Lung microvascular endothelial cell (primary cell): ENCODE results near the gene MYT1. TPM values are rescaled to one million over a fixed set of nuclear protein-coding genes. Genes with fewer than 3 reads are reported as not detected.
A peak's percentile ranks its signal among the peaks of the same experiment; 100 is the strongest.

Experiments
- DNase-seq, 2 donors: peaks; one replicate each; pipeline versions ENCODE4 v3.0.0 to v3.0.0-alpha.2; 2010; ENCODE audit warnings: low read depth in 2 of 2
- total RNA-seq: library from RNA; depleted of rRNA; stranded (reverse); fragments of >200 nt; gene quantifications from 2 replicates; pipeline ENCODE4 v1.2.1, GENCODE V29; 2014

MYT1 gene
- total RNA-seq, 1 donor from 2014 or later = under 0.01 TPM

DNA sequence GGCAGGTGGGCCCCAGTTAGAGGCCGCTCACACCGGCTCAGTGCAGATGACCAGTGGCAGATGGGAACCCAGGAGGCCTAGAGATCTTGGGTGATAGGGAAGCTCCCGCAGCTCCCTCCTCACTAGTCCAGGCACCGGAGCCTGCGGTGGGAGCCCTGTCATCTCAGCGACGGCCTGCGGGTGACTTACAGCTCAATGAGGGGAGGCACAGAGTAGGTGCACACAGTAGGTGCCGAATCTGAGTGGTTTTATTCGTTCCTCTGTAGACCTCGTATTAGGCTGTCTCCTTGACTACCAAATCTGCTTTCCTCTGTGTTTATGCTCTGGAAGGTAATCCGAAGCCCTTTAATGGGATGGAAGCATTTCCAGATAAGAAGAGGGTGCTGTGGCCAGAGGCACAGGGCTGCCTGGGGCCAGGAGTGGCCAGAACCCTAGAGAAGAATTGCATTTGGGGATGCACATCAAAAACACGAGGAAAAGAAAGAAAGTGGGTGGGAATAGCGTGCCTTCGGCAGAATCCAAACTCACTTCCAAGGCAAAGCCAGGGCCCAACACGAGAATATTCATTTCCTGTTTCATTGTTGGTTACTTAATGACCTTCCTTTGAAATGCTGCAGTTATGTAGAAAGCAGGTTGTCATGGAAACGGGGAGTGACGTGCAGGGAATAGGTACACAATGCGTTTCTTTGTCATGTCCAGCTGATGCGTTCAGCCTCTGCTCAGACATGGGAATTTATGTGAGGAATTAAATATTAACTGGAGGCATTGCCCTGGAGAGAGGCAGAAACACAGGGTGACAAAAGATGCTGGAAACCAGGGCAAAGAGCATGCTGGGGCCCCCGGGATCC is 24.7 kb downstream of the MYT1 start:
- peak; percentile 79 to 98 for DNase-seq

DNA sequence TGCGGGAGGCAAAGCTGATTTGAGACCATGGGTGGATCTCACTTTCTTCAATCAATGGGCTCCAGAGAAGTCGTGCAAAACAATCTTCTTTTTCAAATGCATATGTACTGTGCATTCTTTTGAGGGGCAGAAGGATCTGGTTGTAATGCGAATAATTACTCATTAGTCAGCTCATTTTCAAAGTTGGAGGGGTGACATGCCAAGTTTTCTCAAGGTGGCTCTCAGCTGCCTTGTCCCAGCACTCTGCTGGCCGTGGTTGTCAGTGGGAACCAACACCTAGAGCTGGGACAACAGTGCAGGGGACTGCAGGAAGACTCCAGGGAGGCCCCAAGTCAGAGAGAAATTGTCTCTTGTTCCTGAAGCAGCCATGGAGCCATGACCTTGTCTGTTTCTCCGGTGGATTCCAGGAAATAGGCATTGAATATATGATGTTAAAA is 25.3 kb downstream of the MYT1 start:
- no peak for DNase-seq

DNA sequence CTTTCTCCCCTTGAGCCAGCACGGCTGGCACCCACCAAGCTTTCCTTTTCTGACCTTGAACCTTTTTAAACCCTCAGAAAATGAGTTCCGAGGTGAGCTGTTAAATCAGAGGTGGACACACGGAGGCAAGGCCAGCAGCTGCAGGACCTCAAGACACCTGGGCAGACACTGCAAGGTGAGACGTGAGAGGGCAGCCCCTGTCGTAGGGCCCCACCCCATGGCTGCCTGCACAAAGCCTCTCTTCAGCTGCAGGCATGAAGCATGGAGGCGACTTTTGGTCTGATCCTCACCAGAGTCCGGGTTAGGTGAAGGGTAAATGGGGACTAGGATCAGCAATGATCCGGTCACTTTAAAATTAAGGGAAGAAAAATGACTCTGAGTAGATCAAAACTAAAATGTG is 25.7 kb downstream of the MYT1 start:
- DNase-seq = no peak

DNA sequence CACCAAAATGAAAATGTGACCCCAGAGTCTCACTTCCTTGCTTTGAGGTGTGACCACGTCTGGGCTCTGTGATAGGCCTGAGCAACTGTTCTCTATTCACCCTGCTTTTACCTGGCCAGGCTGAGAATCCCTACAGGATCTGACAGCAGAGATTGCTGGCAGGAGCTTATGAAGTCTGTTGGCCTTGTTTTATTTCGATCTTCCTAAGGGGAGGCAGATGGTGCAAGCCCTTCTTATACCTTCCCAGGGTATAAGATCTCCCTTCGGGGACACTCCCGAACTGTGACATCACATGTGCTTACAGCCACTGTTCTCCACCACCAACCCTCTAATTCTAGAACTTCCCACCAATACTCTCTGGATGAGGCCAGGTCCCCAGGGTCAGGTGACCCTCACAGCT is 26.8 kb downstream of the MYT1 start:
- DNase-seq = no peak

DNA sequence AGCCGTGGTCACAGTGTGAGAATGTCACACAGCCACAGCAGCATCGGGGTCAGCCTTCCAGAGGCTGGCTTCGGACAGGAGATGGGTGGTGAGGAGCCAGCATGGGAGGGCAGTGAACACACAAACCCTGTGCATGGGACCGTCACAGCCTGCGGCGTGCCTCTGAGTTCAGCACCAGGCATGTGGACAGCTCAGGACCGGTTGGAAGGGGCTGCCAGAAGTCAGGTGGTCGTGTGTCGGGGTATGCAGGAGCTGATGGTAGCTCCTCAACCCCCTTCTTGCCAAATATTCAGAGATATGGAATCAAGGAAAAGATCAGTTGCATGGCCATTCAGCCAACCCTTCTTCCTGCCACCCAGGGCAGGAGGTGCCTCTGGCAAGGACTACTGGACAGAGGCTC is 28.2 kb downstream of the MYT1 start:
- DNase-seq = peak; percentile 8 to 12

DNA sequence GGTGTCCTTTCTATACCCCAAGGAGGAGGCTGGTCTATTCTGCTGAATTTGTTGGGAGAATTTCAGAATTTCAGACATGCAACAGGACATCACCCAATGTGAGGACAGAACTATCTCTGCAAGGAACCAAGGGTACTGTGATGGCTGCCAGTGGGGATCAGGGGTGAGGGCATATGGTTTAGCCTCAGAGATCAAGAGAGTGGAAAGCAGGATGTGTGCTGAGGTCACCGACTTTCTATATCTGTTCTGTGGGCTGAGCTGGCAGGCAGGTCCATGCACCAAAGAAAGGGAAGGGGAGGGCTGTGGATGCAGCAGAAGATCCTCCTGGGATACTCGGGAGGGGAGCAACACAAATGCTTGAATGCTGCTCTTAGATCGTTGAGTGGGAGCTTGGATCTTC is 28.8 kb downstream of the MYT1 start:
- no peak for DNase-seq

DNA sequence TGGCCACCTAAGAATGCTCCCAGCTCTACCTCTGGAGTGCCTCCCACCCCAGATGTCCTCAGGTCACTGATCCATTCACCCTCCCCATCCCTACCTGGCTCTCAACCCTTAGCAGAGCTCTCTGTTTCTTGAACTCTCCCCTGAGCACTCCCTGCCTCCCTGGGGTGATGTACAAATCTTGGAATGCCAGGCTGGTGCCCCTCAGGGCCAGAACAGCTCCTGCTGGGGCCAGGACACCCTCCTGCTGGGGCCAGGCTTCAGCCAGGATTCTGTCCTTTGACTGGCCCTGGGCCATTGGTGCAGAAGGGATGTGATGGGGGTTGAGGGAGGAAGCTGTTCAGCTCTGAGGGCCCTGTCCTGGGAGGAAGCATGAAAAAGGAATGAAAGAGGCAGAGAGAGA is 30.0 kb downstream of the MYT1 start:
- no peak for DNase-seq

DNA sequence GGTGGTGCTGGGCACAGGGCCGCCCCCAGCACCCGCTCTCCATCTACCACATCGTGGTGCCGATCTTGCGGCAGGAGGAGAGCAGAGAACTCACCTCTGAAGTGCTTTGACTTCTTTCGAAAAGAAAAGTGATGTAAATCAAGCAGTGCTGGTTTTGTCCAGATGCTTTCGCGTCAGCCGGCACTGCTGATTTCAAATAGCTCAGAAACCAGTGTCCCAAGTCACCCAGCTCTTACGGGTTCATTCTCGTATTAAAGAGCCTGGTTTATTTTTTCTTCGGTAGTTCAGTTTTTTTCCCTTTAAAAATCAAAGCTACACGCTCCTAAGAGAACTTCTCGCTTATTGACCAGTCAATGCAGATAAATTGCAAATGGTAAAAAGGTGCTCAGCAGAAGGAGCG is 32.1 kb downstream of the MYT1 start:
- DNase-seq = no peak

DNA sequence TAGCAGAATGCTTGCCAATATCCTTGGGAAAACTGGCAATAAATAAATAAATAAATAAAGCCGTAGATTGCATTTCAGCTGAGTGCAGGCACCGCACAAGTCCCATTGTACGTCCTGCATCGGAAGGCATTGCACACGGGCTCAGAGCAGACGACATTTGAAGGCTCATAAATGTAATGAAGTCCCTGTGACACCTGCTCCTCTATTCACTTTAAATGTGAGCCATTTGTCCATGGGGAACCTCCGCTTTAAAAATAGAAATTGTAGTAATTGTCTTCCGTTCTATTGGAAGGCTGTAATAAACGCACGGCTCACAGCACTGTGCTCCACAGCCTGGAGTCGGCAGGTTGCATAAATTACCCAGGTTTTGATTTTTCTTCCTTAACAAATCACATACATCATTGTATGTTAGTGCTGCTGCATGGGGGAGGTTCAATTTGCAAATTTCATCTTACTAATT is 32.6 kb downstream of the MYT1 start:
- DNase-seq = no peak

DNA sequence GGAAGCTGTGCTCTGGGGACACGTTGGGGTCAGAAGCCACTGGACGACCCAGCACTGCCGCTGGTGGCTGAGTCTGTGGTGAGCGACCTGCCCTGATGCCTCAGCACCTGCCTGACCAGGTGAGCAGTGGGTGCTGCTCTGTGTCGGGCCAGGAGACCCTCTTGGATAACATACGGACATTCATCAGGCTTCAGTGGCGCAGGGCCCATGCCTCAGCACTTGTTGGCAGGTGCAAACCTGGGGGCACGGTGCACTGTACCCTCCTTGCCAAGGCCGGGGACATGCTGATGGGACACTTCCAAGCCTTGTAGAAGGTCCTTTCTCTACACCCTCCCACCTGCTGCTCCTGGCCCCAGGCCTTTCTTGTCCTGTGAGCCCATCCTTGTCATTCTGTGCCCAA is 34.1 kb downstream of the MYT1 start:
- DNase-seq = no peak

DNA sequence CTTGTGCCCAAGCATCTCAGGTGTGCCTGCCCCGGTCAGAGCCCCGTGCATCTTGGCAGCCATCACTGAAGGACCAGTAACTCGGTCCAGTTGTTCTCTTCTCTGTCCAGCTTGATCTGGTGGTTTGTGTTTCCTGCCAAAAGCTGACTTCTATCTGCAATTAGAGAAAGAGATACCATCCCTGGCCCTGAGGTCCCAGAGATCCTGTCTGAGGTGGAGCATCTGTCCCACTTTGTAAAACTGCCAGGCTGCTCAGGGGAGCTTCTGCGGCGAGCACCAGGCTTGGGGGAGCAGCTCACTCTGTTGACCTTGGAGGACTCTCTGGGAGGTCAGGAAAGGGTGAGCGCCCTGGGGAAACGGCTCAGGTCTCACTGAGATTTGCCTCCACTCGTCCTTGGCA is 35.1 kb downstream of the MYT1 start:
- DNase-seq = no peak

DNA sequence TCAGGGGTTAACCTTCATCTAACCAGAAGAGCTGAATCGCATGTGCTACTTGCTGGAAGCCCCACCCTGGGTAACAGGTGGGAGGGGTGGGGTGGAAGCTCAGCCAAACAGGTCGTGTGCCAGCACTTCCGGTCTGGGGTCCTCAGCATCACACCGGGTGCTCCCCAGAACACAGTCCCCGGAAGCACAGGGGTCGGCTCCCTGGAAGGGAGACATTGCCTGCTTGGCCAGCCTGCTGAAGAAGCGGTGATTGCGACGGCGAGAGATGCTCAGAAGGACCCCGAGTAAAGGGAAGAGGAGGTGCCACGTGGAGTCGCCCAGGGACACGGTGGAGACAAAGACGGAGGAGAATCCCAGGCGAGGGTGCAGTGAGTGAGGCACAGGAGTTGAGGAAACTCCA is 36.5 kb downstream of the MYT1 start:
- no peak for DNase-seq

DNA sequence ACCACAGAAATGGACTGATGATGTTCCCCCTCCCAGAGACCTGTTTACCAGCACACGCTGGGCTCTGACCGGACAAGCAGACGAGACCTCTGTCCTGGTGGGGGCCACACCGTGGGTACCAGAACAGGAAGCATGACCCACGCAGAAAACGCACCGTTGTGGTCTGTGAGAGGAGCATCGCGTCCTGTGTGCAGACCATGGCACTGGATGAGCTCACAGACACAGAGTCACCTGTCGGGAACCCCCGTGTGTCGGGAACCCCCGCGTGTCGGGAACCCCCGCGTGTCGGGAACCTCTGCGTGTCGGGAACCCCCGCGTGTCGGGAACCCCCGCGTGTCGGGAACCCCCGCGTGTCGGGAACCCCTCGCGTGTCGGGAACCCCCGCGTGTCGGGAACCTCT is 37.4 kb downstream of the MYT1 start:
- DNase-seq = no peak

DNA sequence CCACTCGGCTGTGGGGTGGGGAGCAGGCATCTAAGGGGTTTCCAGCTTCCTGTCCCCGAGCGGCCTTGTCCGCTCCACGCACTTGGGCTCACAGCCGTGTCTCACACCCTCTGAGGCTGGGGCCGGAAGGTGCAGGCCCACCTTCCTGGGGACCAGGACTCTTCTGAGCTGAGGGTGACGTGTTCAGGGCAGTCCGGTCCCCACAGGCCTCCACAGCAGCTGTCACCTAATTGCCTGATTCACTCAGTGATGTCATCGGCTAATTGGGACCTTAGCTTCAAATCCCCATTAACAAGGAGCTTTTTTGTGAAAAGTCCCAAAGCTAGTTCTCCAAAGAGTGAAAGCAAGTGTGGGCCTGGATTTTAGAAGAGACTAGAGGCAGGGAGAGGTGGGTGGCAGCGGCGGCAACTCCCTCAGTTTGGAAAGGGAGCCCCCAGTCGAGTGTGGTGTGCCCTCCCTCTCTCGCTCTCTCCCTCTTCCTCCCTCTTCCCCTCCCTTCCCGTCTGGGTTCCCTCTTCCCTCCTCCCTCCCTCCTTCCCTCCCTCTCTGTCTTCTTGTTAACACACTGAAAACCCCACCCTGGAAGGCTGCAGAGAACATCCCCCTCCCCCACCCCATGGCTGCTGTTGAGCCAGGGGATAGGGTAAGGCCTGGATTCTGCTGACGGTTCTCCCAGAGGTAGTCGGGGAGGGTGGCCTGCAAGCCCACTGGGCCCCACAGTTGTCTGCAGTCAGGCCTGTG is 39.0 kb downstream of the MYT1 start:
- no peak for DNase-seq

DNA sequence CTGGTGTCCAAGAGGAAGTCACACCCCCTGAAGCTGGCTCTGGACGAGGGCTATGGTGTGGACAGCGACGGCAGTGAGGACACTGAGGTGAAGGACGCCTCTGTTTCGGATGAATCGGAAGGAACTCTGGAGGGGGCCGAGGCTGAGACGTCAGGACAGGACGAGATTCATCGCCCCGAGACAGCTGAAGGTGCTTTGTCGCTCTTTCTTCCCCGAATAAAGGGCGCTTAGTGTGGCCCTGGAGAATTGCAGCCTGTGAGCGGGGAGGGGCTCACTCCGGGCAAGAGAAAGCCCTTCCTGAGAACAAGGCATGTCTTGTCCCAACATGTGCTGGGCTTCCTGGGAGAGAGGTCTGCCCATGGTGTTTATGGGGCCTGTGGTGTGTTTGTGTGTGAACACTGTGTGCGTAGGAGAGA is 41.4 kb downstream of the MYT1 start:
- DNase-seq = no peak

DNA sequence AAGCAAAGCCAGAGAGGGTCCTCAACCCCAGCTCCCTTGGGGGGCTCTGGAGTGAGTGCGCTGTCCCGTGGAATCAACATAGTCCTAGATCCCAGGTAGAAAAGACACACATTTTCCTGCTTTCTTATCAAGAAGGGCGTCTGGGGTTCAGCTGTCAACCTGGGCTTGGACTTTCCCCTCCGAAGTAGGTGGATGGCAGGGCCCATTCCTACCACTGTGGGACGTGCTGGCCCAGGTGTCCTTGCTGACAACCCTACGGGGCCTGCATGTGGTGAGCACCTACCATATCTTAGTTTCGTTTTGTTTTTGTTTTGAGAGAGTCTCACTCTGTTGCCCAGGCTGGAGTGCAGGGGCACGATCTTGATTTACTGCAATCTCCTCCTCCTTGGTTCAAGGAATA is 42.4 kb downstream of the MYT1 start:
- no peak for DNase-seq

DNA sequence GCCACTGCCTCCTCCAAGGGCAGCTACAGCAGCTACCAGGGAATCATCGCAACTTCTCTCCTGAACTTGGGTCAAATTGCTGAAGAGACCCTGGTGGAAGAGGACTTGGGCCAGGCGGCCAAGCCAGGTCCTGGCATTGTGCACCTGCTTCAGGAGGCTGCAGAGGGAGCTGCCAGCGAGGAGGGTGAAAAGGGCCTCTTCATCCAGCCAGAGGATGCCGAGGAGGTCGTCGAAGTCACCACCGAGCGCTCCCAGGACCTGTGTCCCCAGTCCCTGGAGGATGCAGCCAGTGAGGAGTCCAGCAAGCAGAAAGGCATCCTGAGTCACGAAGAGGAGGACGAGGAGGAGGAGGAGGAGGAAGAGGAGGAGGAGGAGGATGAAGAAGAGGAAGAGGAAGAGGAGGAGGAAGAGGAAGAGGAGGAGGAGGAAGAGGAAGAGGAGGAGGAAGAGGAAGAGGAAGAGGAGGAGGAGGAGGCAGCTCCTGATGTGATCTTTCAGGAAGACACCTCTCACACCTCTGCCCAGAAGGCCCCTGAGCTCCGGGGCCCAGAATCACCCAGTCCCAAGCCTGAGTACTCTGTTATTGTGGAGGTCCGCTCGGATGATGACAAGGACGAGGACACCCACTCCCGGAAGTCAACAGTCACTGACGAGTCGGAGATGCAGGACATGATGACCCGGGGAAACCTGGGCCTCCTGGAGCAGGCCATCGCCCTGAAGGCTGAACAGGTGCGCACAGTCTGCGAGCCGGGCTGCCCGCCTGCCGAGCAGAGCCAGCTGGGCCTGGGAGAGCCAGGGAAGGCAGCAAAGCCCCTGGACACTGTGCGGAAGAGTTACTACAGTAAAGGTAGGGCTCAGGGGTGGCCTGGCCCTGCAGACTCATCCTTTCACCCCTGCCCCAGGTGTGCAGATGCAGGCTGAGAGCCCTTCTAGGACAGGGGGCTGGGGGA is 43.7 kb downstream of the MYT1 start:
- DNase-seq = no peak

DNA sequence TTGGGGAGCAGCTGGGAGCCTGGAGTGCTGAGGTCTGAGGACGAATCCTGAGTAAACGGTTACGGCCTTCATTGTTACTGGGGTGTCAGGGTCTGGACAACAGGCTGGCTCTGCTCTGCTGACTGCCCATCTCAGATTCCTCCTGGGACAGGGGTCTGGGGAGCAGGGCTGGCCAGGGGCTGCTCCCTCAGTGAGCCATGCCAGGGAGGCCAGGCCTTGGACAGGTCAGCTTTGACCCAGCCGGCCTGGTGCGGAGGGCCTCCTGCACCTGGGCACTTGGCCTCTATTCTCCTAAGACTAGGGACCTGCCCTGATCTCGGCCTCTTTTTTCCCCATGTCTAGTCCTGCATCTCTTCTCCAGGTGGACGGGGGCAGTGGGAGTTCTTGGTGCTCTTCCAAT is 44.9 kb downstream of the MYT1 start:
- DNase-seq = no peak

DNA sequence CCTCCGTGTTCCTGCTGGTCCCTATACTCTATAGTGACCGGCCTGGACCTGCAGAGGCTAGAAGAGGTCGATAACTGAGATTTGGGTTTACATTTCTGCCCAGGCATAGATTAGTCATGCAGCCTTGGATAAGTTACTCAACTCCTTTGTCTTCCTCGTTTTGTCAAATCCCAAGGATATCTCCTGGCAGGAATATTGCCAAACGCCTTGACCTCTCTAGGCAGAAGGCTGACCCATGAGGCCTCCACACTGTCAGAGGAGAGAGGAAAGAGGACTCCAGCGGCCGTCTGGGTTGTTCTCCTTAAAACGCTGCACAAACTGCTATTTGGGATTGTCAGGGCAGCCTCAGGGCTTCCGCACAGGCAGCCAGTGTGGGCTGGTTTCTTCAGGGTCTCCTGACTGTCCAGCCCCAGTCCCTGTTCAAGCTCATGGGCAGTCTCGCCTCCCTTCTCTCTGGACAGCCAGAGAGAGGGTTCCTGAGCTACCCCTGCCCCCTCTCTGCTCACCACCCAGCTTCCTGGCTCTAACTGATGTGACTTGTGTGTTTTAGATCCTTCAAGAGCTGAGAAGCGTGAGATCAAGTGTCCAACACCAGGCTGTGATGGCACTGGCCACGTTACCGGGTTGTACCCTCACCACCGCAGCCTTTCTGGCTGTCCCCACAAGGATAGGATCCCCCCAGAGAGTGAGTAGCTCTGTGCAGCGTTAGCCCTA is 46.6 kb downstream of the MYT1 start:
- no peak for DNase-seq

DNA sequence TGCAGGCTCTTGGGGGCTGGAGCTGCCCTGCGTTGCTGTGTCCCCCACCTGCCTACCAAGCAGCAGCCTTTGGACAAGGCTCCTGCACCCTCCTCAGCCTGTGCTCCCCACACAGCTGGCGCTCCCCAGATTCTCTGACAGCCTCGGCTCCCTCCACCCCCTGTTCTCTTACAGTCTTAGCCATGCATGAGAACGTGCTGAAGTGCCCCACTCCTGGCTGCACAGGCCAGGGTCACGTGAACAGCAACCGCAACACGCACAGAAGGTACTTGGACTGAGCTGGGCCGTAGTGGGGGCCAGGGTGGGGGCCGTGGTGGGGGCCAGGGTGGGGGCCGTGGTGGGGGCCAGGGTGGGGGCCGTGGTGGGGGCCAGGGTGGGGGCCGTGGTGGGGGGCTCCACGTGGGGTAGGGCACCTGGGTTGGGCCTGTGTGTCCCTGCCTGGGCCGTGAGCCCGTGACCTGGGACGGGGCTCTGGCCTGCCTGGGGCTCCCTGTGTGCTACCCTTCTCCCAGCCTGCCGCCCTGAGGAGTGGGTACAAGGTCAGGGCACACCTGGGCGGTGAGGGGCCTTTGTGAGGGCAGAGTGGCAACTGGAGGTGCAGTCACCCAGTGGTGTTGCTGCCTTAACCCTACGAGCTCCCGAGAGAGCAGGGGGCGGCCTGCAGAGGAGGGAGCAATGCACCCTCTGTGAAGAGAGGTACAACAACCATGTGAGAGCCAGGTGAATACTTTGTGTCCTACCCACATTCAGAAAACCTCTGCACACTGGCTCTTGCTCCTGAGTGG is 47.8 kb downstream of the MYT1 start:
- DNase-seq = no peak
